ENCODE results near the gene POLK. TPM values are rescaled to one million over a fixed set of nuclear protein-coding genes. Genes with fewer than 3 reads are reported as not detected.

POLK gene
- polyA plus RNA-seq, 1 of the 3 experiments (the other 2 are of a cell fraction) = 5.5 TPM

DNA sequence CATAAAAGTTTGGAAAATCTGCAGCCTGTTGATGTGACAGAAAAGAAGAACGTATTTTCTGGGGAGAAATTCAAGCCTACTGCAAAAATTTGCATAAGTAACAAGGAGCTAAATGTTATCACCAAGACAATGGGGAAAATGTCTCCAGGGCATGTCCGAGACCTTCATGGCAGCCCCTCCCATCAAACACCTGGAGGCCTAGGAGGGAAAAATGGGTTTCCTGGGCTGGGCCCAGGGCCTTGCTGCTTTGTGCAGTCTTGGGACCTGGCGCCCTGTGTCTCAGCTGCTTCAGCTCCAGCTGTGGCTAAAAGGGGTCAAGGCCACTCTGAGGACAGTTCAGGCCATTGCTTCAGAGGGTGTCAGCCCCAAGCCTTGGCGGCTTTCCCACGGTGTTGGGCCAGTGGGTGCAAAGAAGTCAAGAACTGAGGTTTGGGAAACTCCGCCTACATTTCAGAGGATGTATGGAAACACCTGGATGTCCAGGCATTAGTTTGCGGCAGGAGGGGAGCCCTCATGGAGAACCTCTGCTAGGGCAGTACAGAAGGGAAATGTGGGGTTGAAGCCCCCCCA lies 13.4 kb upstream of the POLK start:
- H3F3A ChIP-seq (replicated peaks; ENCODE audit: insufficient read depth) = no peaks in the 10 kb centered on the region
- H3K9me2 ChIP-seq = no peaks in the 10 kb centered on the region
- no peak overlapping the region for H3K4me3 ChIP-seq (ENCODE audit: low read depth in 2 of 2, low read length in 1 of 2)
- H3K9ac ChIP-seq = no peak overlapping the region
- ChIA-PET CTCF (interaction anchor here (0.7 kb wide), 1 partner anchor 1608 kb away, joined by 4 read pairs; no protein-coding TSS in a partner anchor), POLR2A (no interaction called here)
- H3K4me1 ChIP-seq (ENCODE audit: control insufficient read depth in 1 of 2, insufficient read depth in 2 of 2, low read depth in 1 of 2, low read length in 1 of 2) = no peaks in the 10 kb centered on the region
- no peak overlapping the region for H2AFZ ChIP-seq (ENCODE audit: low read depth)
- H3K27me3 ChIP-seq (ENCODE audit: insufficient read depth) = no peaks in the 10 kb centered on the region
- peaks cover 4 to 38% of the 10 kb centered on the region in 2 experiments for H3K36me3 ChIP-seq (replicated peaks in 1 of 2; ENCODE audit: control insufficient read depth in 1 of 2, insufficient read depth in 2 of 2, low read length in 1 of 2)
- 94% methylated on average over 4 of the region's 7 CpGs for WGBS (ENCODE audit: low lambda C conversion rate)
- H3K79me2 ChIP-seq (ENCODE audit: insufficient read depth) = peaks cover 26% of the 10 kb centered on the region
- no peak for TF ChIP-seq CHD2 (IDR thresholded peaks at IDR 0.05; ENCODE audit: low read length, partially characterized antibody)
- TF ChIP-seq, protein P1, sequence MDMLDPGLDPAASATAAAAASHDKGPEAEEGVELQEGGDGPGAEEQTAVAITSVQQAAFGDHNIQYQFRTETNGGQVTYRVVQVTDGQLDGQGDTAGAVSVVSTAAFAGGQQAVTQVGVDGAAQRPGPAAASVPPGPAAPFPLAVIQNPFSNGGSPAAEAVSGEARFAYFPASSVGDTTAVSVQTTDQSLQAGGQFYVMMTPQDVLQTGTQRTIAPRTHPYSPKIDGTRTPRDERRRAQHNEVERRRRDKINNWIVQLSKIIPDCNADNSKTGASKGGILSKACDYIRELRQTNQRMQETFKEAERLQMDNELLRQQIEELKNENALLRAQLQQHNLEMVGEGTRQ (IDR thresholded peaks at IDR 0.05; ENCODE audit: borderline replicate concordance, low read depth, low read length) = no peak
- no peak for TF ChIP-seq CTCF (IDR thresholded peaks at IDR 0.05)
- TF ChIP-seq RAD21 (IDR thresholded peaks at IDR 0.05; ENCODE audit: low read length) = no peak
- TF ChIP-seq, protein P2, sequence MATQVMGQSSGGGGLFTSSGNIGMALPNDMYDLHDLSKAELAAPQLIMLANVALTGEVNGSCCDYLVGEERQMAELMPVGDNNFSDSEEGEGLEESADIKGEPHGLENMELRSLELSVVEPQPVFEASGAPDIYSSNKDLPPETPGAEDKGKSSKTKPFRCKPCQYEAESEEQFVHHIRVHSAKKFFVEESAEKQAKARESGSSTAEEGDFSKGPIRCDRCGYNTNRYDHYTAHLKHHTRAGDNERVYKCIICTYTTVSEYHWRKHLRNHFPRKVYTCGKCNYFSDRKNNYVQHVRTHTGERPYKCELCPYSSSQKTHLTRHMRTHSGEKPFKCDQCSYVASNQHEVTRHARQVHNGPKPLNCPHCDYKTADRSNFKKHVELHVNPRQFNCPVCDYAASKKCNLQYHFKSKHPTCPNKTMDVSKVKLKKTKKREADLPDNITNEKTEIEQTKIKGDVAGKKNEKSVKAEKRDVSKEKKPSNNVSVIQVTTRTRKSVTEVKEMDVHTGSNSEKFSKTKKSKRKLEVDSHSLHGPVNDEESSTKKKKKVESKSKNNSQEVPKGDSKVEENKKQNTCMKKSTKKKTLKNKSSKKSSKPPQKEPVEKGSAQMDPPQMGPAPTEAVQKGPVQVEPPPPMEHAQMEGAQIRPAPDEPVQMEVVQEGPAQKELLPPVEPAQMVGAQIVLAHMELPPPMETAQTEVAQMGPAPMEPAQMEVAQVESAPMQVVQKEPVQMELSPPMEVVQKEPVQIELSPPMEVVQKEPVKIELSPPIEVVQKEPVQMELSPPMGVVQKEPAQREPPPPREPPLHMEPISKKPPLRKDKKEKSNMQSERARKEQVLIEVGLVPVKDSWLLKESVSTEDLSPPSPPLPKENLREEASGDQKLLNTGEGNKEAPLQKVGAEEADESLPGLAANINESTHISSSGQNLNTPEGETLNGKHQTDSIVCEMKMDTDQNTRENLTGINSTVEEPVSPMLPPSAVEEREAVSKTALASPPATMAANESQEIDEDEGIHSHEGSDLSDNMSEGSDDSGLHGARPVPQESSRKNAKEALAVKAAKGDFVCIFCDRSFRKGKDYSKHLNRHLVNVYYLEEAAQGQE (IDR thresholded peaks at IDR 0.05; ENCODE audit: low read depth, low read length) = no peak
- no peak for TF ChIP-seq NFIC (IDR thresholded peaks at IDR 0.05; ENCODE audit: borderline replicate concordance)
- TF ChIP-seq SIN3A (IDR thresholded peaks at IDR 0.05; ENCODE audit: borderline replicate concordance, low read depth, low read length) = no peak
- TF ChIP-seq, protein P3, sequence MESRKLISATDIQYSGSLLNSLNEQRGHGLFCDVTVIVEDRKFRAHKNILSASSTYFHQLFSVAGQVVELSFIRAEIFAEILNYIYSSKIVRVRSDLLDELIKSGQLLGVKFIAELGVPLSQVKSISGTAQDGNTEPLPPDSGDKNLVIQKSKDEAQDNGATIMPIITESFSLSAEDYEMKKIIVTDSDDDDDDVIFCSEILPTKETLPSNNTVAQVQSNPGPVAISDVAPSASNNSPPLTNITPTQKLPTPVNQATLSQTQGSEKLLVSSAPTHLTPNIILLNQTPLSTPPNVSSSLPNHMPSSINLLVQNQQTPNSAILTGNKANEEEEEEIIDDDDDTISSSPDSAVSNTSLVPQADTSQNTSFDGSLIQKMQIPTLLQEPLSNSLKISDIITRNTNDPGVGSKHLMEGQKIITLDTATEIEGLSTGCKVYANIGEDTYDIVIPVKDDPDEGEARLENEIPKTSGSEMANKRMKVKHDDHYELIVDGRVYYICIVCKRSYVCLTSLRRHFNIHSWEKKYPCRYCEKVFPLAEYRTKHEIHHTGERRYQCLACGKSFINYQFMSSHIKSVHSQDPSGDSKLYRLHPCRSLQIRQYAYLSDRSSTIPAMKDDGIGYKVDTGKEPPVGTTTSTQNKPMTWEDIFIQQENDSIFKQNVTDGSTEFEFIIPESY (IDR thresholded peaks at IDR 0.05; ENCODE audit: borderline replicate concordance, low read depth) = no peak
- TF ChIP-seq MAX (IDR thresholded peaks at IDR 0.05; ENCODE audit: low read depth) = no peak
- TF ChIP-seq, protein P4, sequence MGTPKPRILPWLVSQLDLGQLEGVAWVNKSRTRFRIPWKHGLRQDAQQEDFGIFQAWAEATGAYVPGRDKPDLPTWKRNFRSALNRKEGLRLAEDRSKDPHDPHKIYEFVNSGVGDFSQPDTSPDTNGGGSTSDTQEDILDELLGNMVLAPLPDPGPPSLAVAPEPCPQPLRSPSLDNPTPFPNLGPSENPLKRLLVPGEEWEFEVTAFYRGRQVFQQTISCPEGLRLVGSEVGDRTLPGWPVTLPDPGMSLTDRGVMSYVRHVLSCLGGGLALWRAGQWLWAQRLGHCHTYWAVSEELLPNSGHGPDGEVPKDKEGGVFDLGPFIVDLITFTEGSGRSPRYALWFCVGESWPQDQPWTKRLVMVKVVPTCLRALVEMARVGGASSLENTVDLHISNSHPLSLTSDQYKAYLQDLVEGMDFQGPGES (IDR thresholded peaks at IDR 0.05; ENCODE audit: low read depth, low read length) = no peak
- TF ChIP-seq EZH2phosphoT487 (IDR thresholded peaks at IDR 0.05; ENCODE audit: borderline replicate concordance, low read depth) = no peak
- TF ChIP-seq, protein P5, sequence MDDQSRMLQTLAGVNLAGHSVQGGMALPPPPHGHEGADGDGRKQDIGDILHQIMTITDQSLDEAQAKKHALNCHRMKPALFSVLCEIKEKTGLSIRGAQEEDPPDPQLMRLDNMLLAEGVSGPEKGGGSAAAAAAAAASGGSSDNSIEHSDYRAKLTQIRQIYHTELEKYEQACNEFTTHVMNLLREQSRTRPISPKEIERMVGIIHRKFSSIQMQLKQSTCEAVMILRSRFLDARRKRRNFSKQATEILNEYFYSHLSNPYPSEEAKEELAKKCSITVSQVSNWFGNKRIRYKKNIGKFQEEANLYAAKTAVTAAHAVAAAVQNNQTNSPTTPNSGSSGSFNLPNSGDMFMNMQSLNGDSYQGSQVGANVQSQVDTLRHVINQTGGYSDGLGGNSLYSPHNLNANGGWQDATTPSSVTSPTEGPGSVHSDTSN (IDR thresholded peaks at IDR 0.05) = no peak
- no peak for TF ChIP-seq NRF1 (IDR thresholded peaks at IDR 0.05; ENCODE audit: low read depth, low read length)
- no peak for TF ChIP-seq MXI1 (IDR thresholded peaks at IDR 0.05; ENCODE audit: low read depth, low read length)
- no peak for TF ChIP-seq FOXM1 (IDR thresholded peaks at IDR 0.05; ENCODE audit: low read depth)
- no peak for TF ChIP-seq POLR2AphosphoS5 (IDR thresholded peaks at IDR 0.05; ENCODE audit: low read depth, low read length)
- TF ChIP-seq, protein P6, sequence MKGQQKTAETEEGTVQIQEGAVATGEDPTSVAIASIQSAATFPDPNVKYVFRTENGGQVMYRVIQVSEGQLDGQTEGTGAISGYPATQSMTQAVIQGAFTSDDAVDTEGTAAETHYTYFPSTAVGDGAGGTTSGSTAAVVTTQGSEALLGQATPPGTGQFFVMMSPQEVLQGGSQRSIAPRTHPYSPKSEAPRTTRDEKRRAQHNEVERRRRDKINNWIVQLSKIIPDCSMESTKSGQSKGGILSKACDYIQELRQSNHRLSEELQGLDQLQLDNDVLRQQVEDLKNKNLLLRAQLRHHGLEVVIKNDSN (IDR thresholded peaks at IDR 0.05; ENCODE audit: borderline replicate concordance, low read depth) = no peak
- TF ChIP-seq MEF2A (IDR thresholded peaks at IDR 0.05; ENCODE audit: borderline replicate concordance, low read depth) = no peak
- no peak for DNase-seq
- H3K9me3 ChIP-seq = no peaks in the 10 kb centered on the region
- H4K20me1 ChIP-seq (ENCODE audit: insufficient read depth) = no peaks in the 10 kb centered on the region
- no peak overlapping the region for H3K4me2 ChIP-seq
- no peak overlapping the region for H3K27ac ChIP-seq (ENCODE audit: low read depth in 2 of 2, low read length in 1 of 2)
